ENCODE results near the gene OTOP3.

OTOP3 gene

DNA sequence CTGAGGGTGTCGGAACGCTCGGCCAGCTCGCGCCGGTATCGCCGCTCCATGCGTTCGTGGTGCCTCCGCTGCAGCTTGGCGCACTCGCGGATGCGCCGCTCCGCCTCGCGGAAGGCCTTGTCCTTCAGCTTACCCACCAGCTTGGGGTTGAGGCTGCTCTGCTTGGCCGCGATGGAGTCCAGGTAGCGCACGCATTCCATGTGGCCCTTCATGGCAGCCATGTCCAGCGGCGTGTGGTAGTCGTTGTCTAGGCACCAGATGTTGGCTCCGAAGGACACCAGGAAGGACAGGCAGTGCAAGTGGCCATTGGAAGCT lies 15.4 kb upstream of the OTOP3 start:
- H3K27ac ChIP-seq: no peak overlapping the region
- TF ChIP-seq ZFX (IDR thresholded peaks at IDR 0.05) (no peak), CTCF (conservative IDR thresholded peaks at IDR 0.05) (no peak)

GRCh38 chr17:74920642-74921025 lies 15.1 kb upstream of the OTOP3 start:
- TF ChIP-seq ZFX (IDR thresholded peaks at IDR 0.05) (no peak), CTCF (conservative IDR thresholded peaks at IDR 0.05) (no peak)
- no peak overlapping the region for H3K27ac ChIP-seq

DNA sequence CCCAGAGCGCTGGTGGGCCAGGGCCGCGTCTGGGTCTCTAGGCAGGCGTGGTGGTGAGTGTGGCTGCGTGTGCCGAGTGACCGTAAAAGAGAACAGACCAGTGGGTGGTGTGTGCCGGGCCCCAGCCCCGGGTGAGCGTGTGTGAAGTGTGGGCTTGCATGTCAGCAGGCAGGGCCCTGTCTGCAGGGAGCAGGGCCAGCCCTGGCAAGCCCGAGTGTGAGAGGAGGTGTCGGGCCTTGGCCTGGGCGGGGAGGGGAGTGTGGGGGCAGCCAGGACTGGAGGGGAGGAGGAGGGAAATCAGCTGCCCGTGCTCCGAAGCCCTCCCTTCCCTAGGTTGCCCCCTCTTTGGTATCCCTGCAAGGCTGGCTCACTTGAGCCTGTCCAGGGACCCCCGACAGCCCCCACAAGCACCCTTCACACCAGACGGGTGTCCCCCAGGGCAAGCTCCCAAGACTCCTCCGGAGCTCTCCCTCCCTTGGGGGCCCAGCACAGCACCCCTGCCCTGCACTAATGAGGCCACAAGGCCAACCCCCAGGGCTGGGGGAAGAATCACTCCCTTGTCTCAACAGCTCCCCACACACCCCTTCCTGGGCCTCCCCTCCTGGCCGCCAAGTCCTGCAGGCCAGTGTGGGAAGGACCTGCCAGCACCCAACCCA lies 14.5 kb upstream of the OTOP3 start:
- no peak for TF ChIP-seq CTCF (conservative IDR thresholded peaks at IDR 0.05)
- no peak for TF ChIP-seq ZFX (IDR thresholded peaks at IDR 0.05)

DNA sequence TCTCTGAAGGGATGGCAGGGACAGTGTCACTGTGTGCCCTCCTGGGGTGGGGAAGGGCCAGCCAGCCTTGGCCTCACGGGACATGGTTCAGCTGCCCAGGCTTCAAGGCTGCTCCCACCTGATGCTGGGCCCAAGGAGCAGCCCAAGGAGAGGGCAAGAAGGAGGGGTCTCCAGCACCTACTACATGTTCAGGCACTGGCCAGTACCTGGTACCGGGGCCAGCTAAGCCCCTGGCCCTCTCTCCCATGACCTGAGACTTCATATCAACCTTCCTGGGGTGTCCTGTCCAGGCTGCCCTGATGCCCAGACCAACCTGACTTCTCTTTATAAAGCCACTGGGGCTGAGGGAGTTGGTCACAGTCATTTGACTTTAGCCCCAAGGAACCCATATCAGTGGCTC lies 13.9 kb upstream of the OTOP3 start:
- TF ChIP-seq CTCF (conservative IDR thresholded peaks at IDR 0.05) (no peak), ZFX (IDR thresholded peaks at IDR 0.05) (no peak)
- H3K27ac ChIP-seq: no peak overlapping the region

More for the DNA sequence above, 14.5 kb upstream of the OTOP3 start:
- H3K27ac ChIP-seq: no peak overlapping the region

- no peak for TF ChIP-seq ZFX (IDR thresholded peaks at IDR 0.05)
- no peak overlapping the region for H3K27ac ChIP-seq
Measured at GRCh38 chr17:74922172-74922571, 13.5 kb upstream of the OTOP3 start.

- TF ChIP-seq ZFX (IDR thresholded peaks at IDR 0.05) (no peak), CTCF (conservative IDR thresholded peaks at IDR 0.05) (no peak)
- no peak within 1 kb of the TSS for H3K27ac ChIP-seq
Measured at GRCh38 chr17:74922694-74923537, 12.8 kb upstream of the OTOP3 start, which contains the start of gene USH1G. USH1G (minus strand) TSS chr17:74923255; CDS start chr17:74923073, 182 bp downstream.

- H3K27ac ChIP-seq: no peak overlapping the region
- TF ChIP-seq CTCF (conservative IDR thresholded peaks at IDR 0.05) (peak; percentile 97), ZFX (IDR thresholded peaks at IDR 0.05) (no peak)
Measured at GRCh38 chr17:74923538-74924249, 12.0 kb upstream of the OTOP3 start.
